Fibroblast of the conjunctiva (primary cell): ENCODE results near the gene GCLC.
A peak's percentile ranks its signal among the peaks of the same experiment; 100 is the strongest.
"Not testable (repeated sequence)": the region's sequence is repeated elsewhere in the genome, so short reads cannot be mapped to it uniquely, and the experiment has no call there.

Experiments used
- DNase-seq: peaks from one replicate; pipeline ENCODE4 v3.0.0-alpha.2; 2010; ENCODE audit warnings: low read depth

Gene GCLC

GRCh38 chr6:53544470-53545308 is at the start of gene GCLC:
GCLC (minus strand) TSS chr6:53545101; CDS start chr6:53544645, 456 bp downstream.
- peak; percentile 87 for DNase-seq

GRCh38 chr6:53594596-53594995 is 49.7 kb upstream of the GCLC start:
- no peak for DNase-seq

GRCh38 chr6:53593001-53593488 is 48.1 kb upstream of the GCLC start:
- no peak for DNase-seq

GRCh38 chr6:53591873-53592272 is 47.0 kb upstream of the GCLC start:
- no peak for DNase-seq

- DNase-seq, result no peak
Observed at GRCh38 chr6:53588816-53589509, 44.1 kb upstream of the GCLC start.

- DNase-seq, result no peak
Observed at GRCh38 chr6:53587291-53587690, 42.4 kb upstream of the GCLC start.

- no peak for DNase-seq
Observed at GRCh38 chr6:53585208-53585900, 40.5 kb upstream of the GCLC start.

- DNase-seq, result no peak
Observed at GRCh38 chr6:53584726-53585125, 39.8 kb upstream of the GCLC start.

GRCh38 chr6:53583451-53583850 is 38.5 kb upstream of the GCLC start:
- DNase-seq, result no peak

GRCh38 chr6:53582963-53583362 is 38.1 kb upstream of the GCLC start:
- no peak for DNase-seq

GRCh38 chr6:53581856-53582255 is 37.0 kb upstream of the GCLC start:
- DNase-seq, result no peak

- no peak for DNase-seq
Observed at GRCh38 chr6:53581173-53581773, 36.4 kb upstream of the GCLC start.

- no peak for DNase-seq
Observed at GRCh38 chr6:53579338-53579737, 34.4 kb upstream of the GCLC start.

GRCh38 chr6:53578371-53578770 is 33.5 kb upstream of the GCLC start:
- DNase-seq, result no peak

- DNase-seq, result no peak
Observed at GRCh38 chr6:53573299-53573698, 28.4 kb upstream of the GCLC start.

GRCh38 chr6:53572379-53572778 is 27.5 kb upstream of the GCLC start:
- DNase-seq, result not testable (repeated sequence)

GRCh38 chr6:53568776-53569616 is 24.1 kb upstream of the GCLC start:
- no peak for DNase-seq

GRCh38 chr6:53567701-53568100 is 22.8 kb upstream of the GCLC start:
- no peak for DNase-seq

- DNase-seq, result no peak
Observed at GRCh38 chr6:53566755-53567154, 21.9 kb upstream of the GCLC start.

GRCh38 chr6:53565886-53566285 is 21.0 kb upstream of the GCLC start:
- DNase-seq, result no peak

- no peak for DNase-seq
Observed at GRCh38 chr6:53564401-53565065, 19.6 kb upstream of the GCLC start.
